Neural cell (in vitro differentiated cells): Measurements from ENCODE around the gene KNTC1. TPM values are rescaled to one million over a fixed set of nuclear protein-coding genes. Genes with fewer than 3 reads are reported as not detected.
A peak's percentile ranks its signal among the peaks of the same experiment; 100 is the strongest.

Experiments used
- H2AFZ ChIP-seq: fragments of 200-600, 300-800 bp; sonication (generic), shearing (Covaris generic); 2 replicates; pipeline ENCODE4 v1.6.0; 2014; ENCODE audit warnings: low read depth, mild to moderate bottlenecking, antibody characterized with exemption, low read length, moderate library complexity
- H3F3A ChIP-seq: fragments of 200-600 bp; shearing (Covaris generic); 2 replicates; pipeline ENCODE4 v1.6.1; 2016; ENCODE audit warnings: mild to moderate bottlenecking, moderate library complexity, mixed read lengths, antibody characterized with exemption, low read length; ENCODE audit not compliant: insufficient read depth, poor library complexity, severe bottlenecking
- H3K27ac ChIP-seq: fragments of 200-600, 300-800 bp; sonication (generic), shearing (Covaris generic); 2 replicates; pipeline ENCODE4 v1.5.1; 2014; ENCODE audit warnings: mild to moderate bottlenecking, low read length, moderate library complexity
- H3K27me3 ChIP-seq: fragments of 300-800, 200-600 bp; sonication (generic), shearing (Covaris generic); 2 replicates; pipeline ENCODE4 v1.6.0; 2014; ENCODE audit warnings: mild to moderate bottlenecking, low read depth, low read length, moderate library complexity; ENCODE audit not compliant: insufficient read depth
- H3K36me3 ChIP-seq: fragments of 300-800, 200-600 bp; sonication (generic), shearing (Covaris generic); 2 replicates; pipeline ENCODE4 v1.5.1; 2014; ENCODE audit warnings: mild to moderate bottlenecking, antibody characterized with exemption, low read length, moderate library complexity; ENCODE audit not compliant: insufficient read depth
- H3K4me2 ChIP-seq: fragments of 300-800, 200-600 bp; sonication (generic), shearing (Covaris generic); 2 replicates; pipeline ENCODE4 v1.6.0; 2014; ENCODE audit warnings: mild to moderate bottlenecking, low read length
- H3K4me3 ChIP-seq: fragments of 300-800, 200-600 bp; sonication (generic), shearing (Covaris generic); 2 replicates; pipeline ENCODE4 v1.5.1; 2014; ENCODE audit warnings: mild to moderate bottlenecking, low read length, moderate library complexity
- H3K79me2 ChIP-seq: fragments of 200-600 bp; shearing (Covaris generic); replicated peaks from 2 replicates; pipeline ENCODE4 v1.6.0; 2014; ENCODE audit warnings: mild to moderate bottlenecking, low read length, moderate library complexity; ENCODE audit not compliant: insufficient read depth
- H3K9ac ChIP-seq: fragments of 300-800, 200-600 bp; sonication (generic), shearing (Covaris generic); 2 replicates; pipeline ENCODE4 v1.6.1; 2016; ENCODE audit warnings: mild to moderate bottlenecking, low read length, mixed read lengths
- H3K9me2 ChIP-seq: fragments of 200-600 bp; shearing (Covaris generic); 2 replicates; pipeline ENCODE4 v1.6.1; 2016; ENCODE audit warnings: mild to moderate bottlenecking, low read length, mixed read lengths; ENCODE audit not compliant: insufficient read depth
- H3K9me3 ChIP-seq: fragments of 200-600, 300-800 bp; sonication (generic), shearing (Covaris generic); 2 replicates; pipeline ENCODE4 v1.6.1; 2016; ENCODE audit warnings: mild to moderate bottlenecking, mixed run types, low read length, moderate library complexity, mixed read lengths
- H4K20me1 ChIP-seq: fragments of 200-600 bp; shearing (Covaris generic); 2 replicates; pipeline ENCODE4 v1.6.1; 2016; ENCODE audit warnings: mild to moderate bottlenecking, mixed run types; ENCODE audit not compliant: insufficient read depth
- CTCF ChIP-seq: fragments of 450-650 bp; IDR thresholded peaks from 2 replicates; pipeline ENCODE4 v1.5.1; 2014; ENCODE audit warnings: antibody characterized with exemption, mild to moderate bottlenecking, moderate library complexity; ENCODE audit not compliant: poor library complexity, severe bottlenecking
- EP300 ChIP-seq: fragments of 450-650 bp; conservative IDR thresholded peaks from 2 replicates; pipeline ENCODE4 v1.6.1; 2014; ENCODE audit warnings: antibody characterized with exemption, mild to moderate bottlenecking, moderate library complexity; ENCODE audit not compliant: poor library complexity, severe bottlenecking
- EZH2 ChIP-seq: fragments of 200-600, 300-800 bp; shearing (Covaris generic), sonication (generic); IDR thresholded peaks from 2 replicates; pipeline ENCODE4 v1.6.1; 2014; ENCODE audit warnings: antibody characterized with exemption, low read length, borderline replicate concordance, mild to moderate bottlenecking; ENCODE audit not compliant: insufficient read depth, poor library complexity, severe bottlenecking
- MXI1 ChIP-seq: fragments of 450-650 bp; conservative IDR thresholded peaks from 2 replicates; pipeline ENCODE4 v1.6.1; 2014; ENCODE audit warnings: antibody characterized with exemption, mild to moderate bottlenecking; ENCODE audit not compliant: poor library complexity, severe bottlenecking
- POLR2AphosphoS5 ChIP-seq: IDR thresholded peaks from 2 replicates; pipeline ENCODE4 v1.6.1; 2012
- RAD21 ChIP-seq: fragments of 450-650 bp; conservative IDR thresholded peaks from 2 replicates; pipeline ENCODE4 v1.6.1; 2014; ENCODE audit warnings: antibody characterized with exemption, mild to moderate bottlenecking, moderate library complexity
- REST ChIP-seq: IDR thresholded peaks from 2 replicates; pipeline ENCODE4 v1.6.1; 2012; ENCODE audit warnings: borderline replicate concordance
- SMC3 ChIP-seq: fragments of 450-650 bp; conservative IDR thresholded peaks from 2 replicates; pipeline ENCODE4 v1.6.1; 2014; ENCODE audit warnings: antibody characterized with exemption, mild to moderate bottlenecking, moderate library complexity; ENCODE audit not compliant: poor library complexity
- TAF1 ChIP-seq: IDR thresholded peaks from 2 replicates; pipeline ENCODE4 v1.6.1; 2012; ENCODE audit warnings: low read depth
- polyA plus RNA-seq: library from polyadenylated mRNA; depleted of rRNA; stranded (reverse); fragments of >200 nt; gene quantifications from 2 replicates; pipeline ENCODE4 v1.2.3, GENCODE V29; 2014

KNTC1 gene
- polyA plus RNA-seq, 1 donor from 2014 or later: 16.2 TPM

GRCh38 chr12:122501489-122501989, 25.5 kb upstream of the KNTC1 start:
- peaks cover 22% of the 10 kb centered on the region for H3K79me2 ChIP-seq
- no peaks in the 10 kb centered on the region for H3K36me3 ChIP-seq
- peak overlapping the region; percentile 95 for H3K27ac ChIP-seq
- H3K27me3 ChIP-seq: no peaks in the 10 kb centered on the region
- no peaks in the 10 kb centered on the region for H4K20me1 ChIP-seq
- H3K9me2 ChIP-seq: no peaks in the 10 kb centered on the region
- H3K9ac ChIP-seq: peak overlapping the region; percentile 97
- peak overlapping the region; percentile 97 for H3K4me3 ChIP-seq
- no peak overlapping the region for H3K4me2 ChIP-seq
- H2AFZ ChIP-seq: peak overlapping the region; percentile 29
- TF ChIP-seq EZH2 (no peak), MXI1 (no peak), EP300 (no peak), RAD21 (no peak), SMC3 (no peak), POLR2AphosphoS5 (no peak), REST (no peak), TAF1 (no peak), CTCF (no peak)
- H3F3A ChIP-seq: peaks cover 4% of the 10 kb centered on the region
- H3K9me3 ChIP-seq: no peaks in the 10 kb centered on the region

- Histone ChIP-seq H3K4me3 (no peak overlapping the region), H3K9me3 (no peaks in the 10 kb centered on the region), H4K20me1 (no peaks in the 10 kb centered on the region), H3F3A (peaks cover 4% of the 10 kb centered on the region), H3K4me2 (no peak overlapping the region), H3K9me2 (no peaks in the 10 kb centered on the region), H3K27ac (no peak overlapping the region), H3K9ac (no peak overlapping the region), H3K27me3 (no peaks in the 10 kb centered on the region), H3K79me2 (peaks cover 9% of the 10 kb centered on the region), H2AFZ (no peak overlapping the region), H3K36me3 (peaks cover 2% of the 10 kb centered on the region)
- no peak for TF ChIP-seq CTCF
- TF ChIP-seq MXI1: no peak
- no peak for TF ChIP-seq RAD21
- TF ChIP-seq POLR2AphosphoS5: no peak
- no peak for TF ChIP-seq REST
- TF ChIP-seq TAF1: no peak
- no peak for TF ChIP-seq EP300
- no peak for TF ChIP-seq SMC3
- TF ChIP-seq EZH2: no peak
Observed at GRCh38 chr12:122503147-122503751, 23.8 kb upstream of the KNTC1 start.
